GM21723 (cell line): ENCODE data around the gene CPNE9.

Experiments used
- ATAC-seq: cut with Tn5 transposase; IDR thresholded peaks from one replicate; pipeline ENCODE4 v1.9.1; 2021; ENCODE audit warnings: mild to moderate bottlenecking, moderate library complexity; ENCODE audit not compliant: unreplicated experiment

Gene CPNE9, protein sequence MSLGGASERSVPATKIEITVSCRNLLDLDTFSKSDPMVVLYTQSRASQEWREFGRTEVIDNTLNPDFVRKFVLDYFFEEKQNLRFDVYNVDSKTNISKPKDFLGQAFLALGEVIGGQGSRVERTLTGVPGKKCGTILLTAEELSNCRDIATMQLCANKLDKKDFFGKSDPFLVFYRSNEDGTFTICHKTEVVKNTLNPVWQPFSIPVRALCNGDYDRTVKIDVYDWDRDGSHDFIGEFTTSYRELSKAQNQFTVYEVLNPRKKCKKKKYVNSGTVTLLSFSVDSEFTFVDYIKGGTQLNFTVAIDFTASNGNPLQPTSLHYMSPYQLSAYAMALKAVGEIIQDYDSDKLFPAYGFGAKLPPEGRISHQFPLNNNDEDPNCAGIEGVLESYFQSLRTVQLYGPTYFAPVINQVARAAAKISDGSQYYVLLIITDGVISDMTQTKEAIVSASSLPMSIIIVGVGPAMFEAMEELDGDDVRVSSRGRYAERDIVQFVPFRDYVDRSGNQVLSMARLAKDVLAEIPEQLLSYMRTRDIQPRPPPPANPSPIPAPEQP

DNA sequence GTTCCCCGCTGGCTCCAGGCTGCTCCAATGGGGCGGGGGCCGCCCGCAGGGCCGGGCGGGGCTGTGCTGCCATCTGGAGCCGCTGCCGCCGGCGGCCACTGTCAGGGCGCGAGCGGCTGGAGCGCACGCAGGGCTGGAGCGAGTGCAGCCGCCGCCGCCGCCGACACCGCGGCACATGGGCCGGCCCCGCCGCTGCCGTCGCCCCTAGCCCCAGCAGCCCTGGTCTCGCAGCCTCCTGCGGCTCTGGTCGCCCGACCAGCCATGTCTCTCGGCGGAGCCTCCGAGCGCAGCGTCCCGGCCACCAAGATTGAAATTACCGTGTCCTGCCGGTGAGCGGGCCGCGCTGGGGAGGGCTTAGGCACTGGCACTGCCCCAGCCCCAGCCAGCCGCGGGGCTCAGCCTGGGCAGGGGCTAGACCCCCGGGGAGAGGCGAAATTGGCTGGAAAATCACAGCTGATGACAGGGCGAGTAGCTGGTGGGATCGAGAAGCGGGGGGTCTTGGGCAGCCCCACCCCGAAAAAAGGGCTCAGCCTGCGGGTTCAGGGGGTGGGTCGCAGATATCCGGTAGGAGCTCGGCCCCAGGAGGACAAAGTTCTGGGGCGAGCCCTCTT lies at the start of gene CPNE9:
Gene CPNE9, plus strand, starts transcription at position 98 of the 611 bp plus-strand sequence. Its CDS starts 164 bp downstream, at position 262.
- no peak for ATAC-seq

GRCh38 chr3:9659849-9660248 lies 43.8 kb upstream of the CPNE9 start:
- ATAC-seq: no peak

DNA sequence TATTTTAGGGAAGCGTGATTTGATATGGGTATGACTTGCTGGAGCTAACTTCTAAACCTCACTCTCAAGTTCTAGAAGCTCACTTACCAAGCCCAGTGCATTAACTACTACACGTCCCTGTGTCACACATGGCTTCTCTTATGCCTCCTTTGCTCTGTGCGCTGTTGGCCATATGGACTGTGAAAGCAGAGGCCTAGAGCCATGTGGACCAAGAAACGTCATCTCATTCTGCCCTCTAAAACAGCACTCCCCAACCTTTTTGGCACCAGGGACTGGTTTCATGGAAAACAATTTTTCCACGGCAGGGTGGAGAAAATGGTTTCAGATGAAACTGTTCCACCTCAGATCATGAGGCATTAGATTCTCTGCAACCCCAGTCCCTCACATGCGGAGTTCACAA lies 42.7 kb upstream of the CPNE9 start:
- no peak for ATAC-seq

GRCh38 chr3:9664119-9664751 lies 39.4 kb upstream of the CPNE9 start:
- ATAC-seq: no peak

DNA sequence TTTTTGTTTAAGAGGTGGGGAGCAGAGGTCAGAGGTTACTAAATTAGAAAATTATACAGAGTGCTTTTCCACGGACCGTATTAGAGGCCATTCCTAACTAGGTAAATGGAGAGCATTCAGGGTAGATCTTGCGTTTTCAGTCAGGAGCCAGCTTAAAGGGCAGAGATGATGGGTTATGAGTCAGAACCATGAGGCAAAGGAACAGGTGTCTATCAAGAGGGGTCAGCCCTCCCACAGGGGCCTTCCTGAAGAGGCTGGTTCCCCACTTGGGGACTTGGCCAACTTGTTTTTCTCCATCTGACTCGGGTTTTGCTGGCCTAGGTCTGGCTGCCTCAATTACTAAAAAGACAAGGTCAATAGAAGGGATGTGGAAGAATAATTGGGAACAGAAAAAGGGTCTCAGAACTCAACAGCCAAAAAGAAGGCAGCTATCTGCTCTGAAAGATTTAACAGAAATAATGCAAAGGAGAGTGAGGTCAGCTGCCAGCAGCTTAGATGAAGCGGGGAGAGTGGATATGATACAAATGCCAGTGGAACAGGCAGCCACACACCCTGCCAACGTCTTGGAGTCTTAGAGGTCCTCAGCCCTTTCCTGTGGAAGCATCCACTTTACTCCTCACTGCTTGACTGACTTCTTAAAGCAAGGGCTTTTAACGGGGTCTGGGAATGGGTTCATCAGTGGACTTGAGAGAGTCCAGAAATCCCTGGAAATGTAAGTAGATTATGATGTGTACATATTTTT lies 36.8 kb upstream of the CPNE9 start:
- no peak for ATAC-seq

- ATAC-seq: no peak
These were observed 34.4 kb upstream of the CPNE9 start for GRCh38 chr3:9669277-9669676.

DNA sequence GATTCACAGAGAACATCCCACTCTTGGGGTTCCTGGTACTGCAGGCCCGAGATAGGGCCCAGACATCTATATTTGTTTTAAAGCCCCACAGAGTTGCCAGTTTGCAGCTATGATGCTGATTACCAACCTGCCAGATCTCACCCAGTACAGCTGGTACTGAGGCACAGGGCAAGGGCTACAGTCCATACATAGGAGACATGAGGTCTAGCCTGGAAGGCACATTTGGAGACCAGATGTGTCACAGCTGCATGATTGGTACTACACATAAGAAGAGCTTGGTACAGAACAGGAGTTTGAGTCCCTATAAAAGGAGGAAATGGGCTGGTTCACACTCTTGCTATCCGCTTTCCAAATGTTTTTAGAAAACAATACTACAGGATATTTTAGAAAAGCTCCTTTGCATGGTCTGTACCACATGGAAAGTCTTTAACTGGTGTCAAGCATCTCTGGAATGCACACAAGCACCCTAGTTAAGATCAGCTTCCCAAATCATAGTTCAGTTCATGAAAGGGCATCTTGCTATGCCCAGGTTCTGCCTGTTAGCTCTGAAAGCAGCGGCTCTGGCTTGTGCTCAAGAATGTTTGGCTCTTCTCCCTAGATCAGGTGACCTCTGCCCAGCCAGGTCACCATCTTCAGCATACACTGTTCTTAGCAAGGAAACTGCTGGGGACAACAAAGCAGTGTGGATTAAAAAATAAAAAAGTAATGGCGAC lies 33.8 kb upstream of the CPNE9 start:
- ATAC-seq: no peak

DNA sequence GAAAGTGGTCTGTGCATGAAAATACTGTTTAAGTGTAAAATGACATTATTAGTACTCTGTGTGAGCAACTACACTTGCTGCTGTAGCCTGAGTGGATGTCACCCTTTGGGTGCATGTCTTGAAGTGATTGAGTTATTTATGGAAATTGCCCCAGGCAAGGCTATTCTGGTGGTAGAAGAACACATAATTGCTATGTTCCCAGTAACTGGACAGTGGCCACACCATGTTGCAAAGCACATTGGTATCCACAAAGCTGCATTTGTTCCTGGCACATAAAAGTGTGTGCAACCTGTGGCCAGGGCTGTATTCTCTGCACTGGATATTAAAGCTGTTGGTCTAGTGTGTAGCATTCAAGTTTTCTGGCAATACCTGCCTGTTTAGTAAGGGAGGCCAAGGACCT lies 30.6 kb upstream of the CPNE9 start:
- no peak for ATAC-seq

GRCh38 chr3:9673752-9674151 lies 29.9 kb upstream of the CPNE9 start:
- ATAC-seq: no peak

- no peak for ATAC-seq
These were observed 27.8 kb upstream of the CPNE9 start for GRCh38 chr3:9675736-9676290.

- no peak for ATAC-seq
These were observed 26.8 kb upstream of the CPNE9 start for GRCh38 chr3:9676785-9677184.

- ATAC-seq: no peak
These were observed 25.1 kb upstream of the CPNE9 start for GRCh38 chr3:9678493-9678892.

- no peak for ATAC-seq
These were observed 24.1 kb upstream of the CPNE9 start for GRCh38 chr3:9679476-9680080.

- ATAC-seq: no peak
These were observed 22.5 kb upstream of the CPNE9 start for GRCh38 chr3:9681011-9681722.

DNA sequence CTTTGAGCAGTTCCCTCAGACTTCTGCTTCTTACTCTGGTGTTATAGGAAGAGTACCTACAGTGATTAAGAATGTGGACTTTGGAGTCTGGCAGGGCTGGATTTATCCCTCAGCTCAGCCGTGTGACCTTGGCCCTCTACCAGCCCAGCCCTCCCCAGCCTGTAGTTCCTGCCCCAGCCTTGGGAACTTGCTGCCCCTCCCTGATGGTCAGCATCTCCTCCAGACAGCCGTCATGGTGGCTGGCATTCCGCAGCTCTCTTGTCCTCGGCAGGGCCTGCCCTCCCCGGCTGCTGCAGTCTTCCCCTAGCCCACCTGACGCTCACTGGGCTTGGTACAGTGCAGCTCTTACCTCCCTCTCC lies 21.9 kb upstream of the CPNE9 start:
- no peak for ATAC-seq

DNA sequence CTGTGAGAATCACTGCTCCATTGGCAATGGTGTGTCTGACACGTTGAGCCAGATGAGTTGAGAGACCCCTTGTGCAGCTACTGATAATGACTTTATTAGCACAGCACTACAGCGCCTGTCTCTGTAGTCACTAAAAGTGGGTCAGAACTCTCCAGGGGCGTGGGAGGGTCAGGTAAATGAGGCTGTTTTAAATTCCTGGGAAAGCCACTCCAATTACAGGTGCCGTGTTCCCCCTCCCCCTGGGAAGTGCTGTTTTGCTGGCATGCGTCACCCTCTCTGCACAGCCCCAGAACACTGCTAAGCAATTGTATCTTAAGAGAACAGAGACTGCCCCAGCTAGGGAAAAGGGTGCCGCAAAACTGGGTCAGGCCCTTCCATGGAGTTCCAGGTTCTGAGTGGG lies 21.5 kb upstream of the CPNE9 start:
- no peak for ATAC-seq

DNA sequence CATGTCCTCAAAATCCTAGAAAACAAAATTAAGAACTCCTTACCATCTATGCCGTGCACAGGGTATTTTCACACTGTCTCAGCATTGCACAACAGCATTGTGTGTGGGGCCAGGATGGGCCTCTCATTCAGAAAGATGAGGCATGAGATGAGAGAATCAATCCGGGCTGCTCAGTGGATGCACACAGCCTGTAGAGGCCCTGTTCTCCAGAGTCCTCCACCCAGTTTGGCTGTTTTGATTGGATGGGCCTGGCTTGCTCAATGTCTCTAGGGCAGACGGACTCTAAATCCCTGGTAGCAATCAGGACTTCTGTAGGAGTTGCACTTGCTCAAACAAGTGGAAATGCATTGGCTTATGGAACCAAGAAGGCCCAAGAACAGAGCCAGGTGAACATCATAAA lies 20.2 kb upstream of the CPNE9 start:
- no peak for ATAC-seq

- ATAC-seq: no peak
These were observed 18.2 kb upstream of the CPNE9 start for GRCh38 chr3:9685216-9686049.
